Measurements from ENCODE around the gene PIEZO1. TPM values are rescaled to one million over a fixed set of nuclear protein-coding genes. Genes with fewer than 3 reads are reported as not detected.
"Not testable (repeated sequence)": the region's sequence is repeated elsewhere in the genome, so short reads cannot be mapped to it uniquely, and the experiment has no call there.

Gene PIEZO1
- polyA plus RNA-seq, 4 donors: 25.6 to 55.5 (median 32.9) TPM

DNA sequence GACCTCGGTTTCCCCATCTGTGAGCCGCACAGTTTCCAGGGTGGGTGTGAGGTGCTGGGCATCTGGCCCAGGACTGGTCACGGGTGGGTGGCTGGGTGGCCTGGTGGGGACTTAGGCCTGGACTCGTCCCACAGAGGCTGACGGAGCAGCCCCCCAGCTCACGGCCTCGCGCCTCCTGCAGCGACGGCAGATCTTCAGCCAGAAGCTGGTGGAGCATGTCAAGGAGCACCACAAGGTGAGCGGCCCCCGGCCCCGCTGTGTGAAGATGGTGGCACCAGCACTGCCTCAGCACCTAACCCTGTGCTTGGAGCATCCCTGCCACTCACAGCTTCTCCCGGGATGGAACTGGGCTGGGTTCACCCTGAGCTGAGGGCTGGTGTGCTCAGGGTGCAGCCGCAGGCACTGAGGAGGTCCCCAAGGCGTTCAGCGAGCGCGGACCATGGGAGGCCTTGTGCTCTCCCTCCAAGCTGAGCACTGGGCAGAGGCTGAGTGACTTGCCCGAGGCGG lies 20.9 kb upstream of the PIEZO1 start:
- DNase-seq (ENCODE audit: low read depth in 4 of 4, low spot score in 3 of 4): no peak

DNA sequence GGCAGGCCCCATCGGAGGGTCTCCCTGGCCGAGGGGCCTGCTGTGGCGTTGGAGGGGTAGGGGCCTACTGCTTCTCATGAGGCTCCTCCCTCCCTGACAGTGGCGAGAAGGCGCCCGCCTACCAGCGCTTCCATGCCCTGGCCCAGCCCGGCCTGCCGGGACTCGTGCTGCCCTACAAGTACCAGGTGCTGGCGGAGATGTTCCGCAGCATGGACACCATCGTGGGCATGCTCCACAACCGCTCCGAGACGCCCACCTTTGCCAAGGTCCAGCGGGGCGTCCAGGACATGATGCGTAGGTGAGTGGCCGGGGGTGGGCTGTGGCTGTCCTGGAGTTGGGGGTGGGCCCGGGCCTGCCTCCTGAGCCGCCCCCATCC lies 20.3 kb upstream of the PIEZO1 start:
- no peak for DNase-seq (ENCODE audit: low read depth in 4 of 4, low spot score in 3 of 4)

DNA sequence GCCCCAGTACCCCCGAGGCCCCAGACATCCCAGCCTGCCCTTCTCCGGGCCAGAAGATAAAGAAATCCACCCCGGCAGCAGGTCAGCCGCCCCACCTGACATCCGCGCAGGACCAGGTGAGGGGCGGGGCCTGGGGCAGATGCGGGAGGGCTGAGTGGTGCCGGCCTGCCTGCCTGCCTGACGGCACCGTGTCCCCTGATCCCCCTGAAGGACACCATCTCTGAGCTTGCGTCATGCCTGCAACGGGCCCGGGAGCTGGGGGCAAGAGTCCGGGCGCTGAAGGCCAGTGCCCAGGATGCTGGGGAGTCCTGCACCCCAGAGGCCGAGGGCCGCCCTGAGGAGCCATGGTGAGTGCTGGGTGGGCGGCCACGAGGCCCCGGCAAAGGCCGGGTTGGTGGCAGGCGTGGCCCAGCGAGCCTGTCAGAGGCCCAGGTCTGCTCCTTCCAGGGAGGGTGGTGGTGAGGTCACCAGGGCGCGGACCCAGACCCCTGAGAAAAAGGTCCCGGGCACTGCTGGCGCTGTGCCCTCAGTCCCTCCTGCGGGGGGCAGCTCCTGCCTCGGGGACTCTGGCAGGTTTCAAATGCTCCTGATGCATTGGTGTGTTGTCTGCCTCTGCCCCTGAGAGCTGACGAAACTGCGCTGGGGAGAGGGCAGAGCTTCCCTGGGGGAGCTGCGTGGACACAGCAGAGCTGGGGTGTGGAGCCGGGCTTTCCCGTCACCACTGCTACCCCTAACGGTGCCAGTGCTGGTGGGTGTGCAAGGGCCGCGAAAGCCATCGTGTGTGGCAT lies 19.7 kb upstream of the PIEZO1 start:
- DNase-seq (ENCODE audit: low read depth in 4 of 4, low spot score in 3 of 4): no peak

DNA sequence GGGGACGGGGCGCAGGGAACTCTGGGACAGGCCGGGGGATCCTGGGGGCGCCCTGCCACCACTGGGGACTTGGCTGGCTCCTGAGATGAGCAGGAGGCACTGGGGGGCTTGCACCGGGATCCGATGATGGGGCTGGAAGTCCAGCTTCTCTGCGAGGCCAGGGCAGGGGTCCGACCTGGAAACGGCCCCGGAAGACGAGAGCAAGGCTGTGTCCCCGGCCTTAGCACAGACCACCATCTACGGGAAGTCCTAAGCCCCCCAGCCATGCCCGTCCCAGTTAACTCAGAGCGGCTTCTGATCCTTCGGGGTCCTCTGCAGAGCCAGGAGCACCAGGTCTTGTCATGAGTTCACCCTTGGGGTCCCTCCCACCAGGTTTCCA lies 19.1 kb upstream of the PIEZO1 start:
- no peak for DNase-seq (ENCODE audit: low read depth in 4 of 4, low spot score in 3 of 4)

DNA sequence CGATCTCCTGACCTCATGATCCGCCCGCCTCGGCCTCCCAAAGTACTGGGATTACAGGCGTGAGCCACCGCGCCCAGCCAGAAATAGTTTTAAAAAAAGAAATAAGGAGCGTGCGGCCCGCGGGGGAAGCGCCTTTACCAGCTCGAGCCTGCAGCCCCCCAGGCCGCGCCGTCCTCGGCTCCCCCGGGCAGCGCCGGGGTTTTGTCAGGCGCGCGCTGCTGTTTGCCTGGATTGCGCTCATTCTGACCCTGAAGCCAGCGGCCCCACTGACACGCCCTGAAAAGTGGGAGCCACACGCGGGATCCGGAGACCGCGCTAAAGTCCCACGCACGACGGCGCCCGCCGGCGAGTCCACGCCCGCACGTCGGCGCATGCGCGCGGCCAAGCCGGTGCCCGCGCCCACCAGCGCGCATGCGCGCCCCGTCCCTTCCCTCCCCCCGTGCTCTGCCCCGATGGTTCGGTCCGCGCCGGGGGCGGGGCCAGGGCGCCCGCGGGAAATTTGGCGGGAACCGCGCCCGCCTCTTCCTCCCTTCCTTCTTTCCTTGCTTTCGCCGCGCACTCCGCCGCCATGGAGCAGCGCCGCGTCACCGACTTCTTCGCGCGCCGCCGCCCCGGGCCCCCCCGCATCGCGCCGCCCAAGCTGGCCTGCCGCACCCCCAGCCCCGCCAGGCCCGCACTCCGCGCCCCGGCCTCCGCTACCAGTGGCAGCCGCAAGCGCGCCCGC lies 18.4 kb upstream of the PIEZO1 start, which contains the start of gene CDT1:
Gene CDT1 (plus strand): TSS at position 526 of the 724 bp plus-strand sequence. CDS start 43 bp downstream, at position 569.
- peak in 3 of 4 donors; percentile 73 to 78 (median 75) for DNase-seq (ENCODE audit: low read depth in 4 of 4, low spot score in 3 of 4)

DNA sequence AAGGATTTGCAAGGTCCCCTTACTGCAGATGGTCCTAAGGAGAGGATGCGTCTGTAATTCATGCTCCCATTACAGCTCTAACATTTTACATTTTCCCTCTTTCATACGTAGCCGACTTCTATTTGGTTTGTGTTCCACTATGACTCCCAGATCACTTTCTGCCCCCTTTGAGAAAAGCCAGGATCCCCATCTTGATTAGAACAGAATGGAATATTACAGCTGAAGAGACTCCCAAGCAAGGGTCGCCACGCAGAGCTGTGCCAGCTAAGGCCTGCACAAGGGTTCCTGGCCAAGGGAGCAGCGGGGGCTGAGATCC lies 15.2 kb upstream of the PIEZO1 start:
- DNase-seq (ENCODE audit: low read depth in 4 of 4, low spot score in 3 of 4): no peak

DNA sequence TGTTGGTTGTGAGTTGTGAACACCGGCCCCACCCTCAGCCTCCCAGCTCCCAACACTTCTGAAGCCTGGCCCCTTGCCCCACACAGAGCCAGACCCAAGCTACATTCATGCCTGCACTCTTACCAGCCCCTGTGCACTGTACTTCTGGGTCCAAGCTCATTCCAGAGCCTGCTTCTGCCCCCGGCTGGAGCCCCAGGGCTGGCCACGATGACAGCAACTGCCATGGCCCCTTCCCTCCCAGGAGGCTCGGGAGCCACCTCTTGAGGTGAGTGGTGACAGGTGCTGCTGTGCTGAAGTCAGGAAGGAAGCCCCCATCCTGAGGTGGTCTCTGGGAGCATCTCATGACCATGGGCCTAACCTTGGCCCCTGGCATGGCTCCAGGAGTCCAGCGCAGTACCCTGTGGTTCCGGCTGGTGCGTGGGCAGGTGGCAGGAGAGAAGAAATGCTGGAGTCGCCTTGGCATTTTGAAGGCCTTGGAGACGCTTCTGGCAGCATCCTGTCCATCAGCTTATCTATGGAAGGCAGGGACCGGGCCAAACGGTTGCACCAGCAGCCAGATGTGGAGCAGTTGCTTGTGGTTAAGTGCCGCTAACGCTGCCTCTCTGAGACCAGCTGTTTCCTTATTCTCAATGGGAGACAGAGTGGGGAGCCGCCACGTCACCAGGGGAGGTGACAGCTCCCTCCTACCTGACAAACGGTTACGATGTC lies 14.7 kb upstream of the PIEZO1 start:
- DNase-seq (ENCODE audit: low read depth in 4 of 4, low spot score in 3 of 4): no peak

DNA sequence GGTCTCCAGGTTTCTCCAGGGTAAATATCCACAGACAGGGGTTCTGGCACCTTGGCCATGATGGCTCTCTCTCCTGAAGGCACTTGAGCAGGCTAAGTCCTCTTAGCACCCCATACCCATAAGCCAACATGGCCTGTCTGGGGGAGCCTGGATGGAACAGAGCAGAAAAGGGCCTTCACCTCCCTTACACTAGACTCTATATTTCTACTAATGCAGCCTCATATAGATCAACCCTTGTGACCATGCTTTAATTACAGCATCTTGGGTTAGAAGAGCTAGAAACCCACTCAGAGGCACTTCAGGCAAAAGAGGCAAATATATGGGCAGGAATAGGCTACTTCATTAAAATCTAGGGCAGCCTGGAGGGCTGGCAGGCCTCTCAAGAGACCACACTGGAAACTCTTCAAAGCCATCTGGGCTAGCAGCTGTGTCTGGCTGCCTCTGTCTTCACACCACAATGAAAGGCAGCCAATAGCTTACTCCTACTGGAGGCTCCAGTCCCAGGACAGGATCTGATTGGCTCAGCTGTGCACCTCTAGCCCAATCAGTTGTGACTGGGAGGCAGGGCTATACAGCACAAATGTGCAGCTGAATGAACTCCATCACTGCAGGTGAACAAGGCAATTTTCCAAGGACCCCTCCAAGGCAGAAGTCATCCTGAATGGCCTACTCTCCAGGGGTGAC lies 13.9 kb upstream of the PIEZO1 start:
- DNase-seq (ENCODE audit: low read depth in 4 of 4, low spot score in 3 of 4): no peak

DNA sequence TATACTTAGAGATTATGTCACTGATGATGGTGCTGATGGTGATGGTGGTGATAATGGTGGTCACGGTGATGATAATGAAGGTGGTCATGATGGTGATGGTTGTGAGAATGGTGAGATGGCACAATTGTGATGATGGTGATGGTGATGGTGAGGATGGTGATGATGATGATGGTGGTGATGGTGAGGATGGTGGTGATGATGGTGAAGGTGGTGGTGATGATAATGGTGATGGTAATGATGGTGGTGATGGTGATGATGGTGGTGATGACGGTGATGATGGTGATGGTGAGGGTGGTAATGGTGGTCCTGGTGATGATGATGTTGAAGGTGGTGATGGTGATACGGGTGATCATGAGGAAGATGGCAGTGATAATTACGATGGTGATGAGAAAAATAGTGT lies 13.1 kb upstream of the PIEZO1 start:
- DNase-seq (ENCODE audit: low read depth in 4 of 4, low spot score in 3 of 4): no peak

DNA sequence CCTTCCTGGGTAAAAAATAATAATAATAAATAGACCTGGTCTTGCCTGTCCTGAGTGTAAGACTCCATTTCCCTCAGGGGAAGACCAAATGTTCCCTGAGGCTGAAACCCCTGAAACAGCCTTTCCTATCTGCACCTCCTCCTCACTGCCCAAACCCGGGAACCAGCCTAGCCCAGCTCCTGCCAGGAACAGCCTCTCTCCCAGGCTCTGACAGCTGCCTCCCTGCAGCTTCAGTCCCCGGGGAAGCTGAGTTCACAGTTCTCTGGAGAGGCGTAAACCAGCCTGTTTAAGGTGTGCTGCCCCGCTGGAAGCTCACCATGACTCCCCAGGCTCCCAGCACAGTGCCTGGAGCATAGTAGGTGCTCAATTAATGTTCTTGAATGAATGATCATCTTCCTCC lies 11.3 kb upstream of the PIEZO1 start:
- DNase-seq (ENCODE audit: low read depth in 4 of 4, low spot score in 3 of 4): no peak

DNA sequence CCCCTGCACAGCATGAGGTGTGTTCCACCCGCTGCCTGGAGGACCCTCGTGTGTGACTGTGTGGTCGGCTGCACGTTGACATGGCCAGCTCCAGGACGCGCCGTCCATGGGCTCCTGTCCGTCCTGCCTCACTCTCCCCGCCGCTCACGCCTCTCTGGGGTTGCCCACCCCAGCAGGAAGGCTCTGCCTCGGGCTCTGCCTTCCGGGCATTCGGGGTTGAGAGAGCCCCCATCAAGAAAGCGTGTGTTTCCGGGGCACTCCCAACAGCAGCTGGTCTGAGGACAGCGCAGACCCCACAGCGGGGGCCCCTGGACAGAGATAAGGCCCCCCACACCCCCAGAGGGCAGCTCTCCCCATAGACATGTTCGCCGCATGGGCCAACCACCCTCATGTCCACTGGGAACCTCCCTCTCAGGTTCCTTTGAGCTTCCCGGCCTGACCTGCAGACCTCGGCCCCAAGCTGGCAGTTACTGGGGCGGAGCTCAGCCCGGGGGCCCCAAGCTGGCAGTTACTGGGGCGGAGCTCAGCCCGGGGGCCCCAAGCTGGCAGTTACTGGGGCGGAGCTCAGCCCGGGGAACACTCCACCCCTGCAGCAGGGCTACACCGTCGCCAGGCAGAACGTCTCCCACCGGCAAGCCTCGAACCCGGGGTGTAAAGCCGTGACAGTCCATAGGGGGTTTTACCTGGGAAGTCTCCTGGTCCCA lies 8.4 kb upstream of the PIEZO1 start:
- no peak for DNase-seq (ENCODE audit: low read depth in 4 of 4, low spot score in 3 of 4)

DNA sequence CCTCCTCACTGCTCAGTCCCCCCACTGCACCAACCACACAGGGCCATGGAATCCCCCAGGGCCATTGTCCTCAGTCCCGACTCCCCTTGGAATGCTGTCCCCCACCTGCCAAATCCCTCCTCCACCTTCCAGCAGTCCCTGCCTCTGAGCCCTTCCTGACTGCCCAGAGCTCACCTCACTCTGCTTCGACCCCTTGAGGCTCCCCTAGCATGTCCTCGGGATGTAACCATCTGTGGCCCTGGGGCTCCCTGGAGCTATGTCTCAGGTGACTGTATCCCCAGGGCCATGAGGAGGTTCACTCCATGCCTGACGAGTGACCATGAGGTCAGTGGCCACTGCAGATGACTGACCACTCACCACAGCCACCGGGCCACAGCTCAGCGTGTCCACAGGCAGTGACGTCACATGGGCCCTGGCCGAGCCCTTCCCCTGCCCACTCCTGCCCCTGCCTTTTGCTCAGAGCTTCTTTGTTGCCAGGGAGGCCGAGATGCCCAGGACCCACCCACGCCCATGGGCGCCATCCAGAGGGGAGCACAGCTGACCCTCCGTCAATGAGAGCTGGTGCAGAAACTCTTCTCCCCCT lies 7.7 kb upstream of the PIEZO1 start:
- DNase-seq (ENCODE audit: low read depth in 4 of 4, low spot score in 3 of 4): no peak

DNA sequence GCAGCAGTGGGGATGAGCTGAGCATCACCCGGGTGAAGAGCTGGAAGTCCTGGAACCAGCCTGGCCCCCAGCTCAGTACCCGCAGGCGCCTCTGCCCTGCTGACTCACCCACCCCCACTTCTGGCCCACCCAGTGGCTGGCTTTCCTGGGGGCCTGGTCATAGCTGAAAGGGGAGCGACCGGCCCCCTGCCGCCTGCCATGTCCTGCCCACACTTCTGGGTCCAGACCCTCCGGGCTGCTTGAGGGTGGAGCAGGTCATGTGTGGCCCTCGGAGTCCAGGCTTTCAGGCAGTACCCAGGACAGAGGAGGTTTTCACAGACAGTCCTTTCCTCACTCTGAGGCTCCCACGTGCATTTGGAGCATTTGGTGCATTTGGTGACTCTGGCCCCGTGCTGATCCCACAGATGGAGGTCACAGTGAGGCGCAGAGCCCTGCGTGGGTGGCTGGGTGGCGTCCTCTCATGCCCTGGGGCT lies 7.1 kb upstream of the PIEZO1 start:
- DNase-seq (ENCODE audit: low read depth in 4 of 4, low spot score in 3 of 4): no peak

DNA sequence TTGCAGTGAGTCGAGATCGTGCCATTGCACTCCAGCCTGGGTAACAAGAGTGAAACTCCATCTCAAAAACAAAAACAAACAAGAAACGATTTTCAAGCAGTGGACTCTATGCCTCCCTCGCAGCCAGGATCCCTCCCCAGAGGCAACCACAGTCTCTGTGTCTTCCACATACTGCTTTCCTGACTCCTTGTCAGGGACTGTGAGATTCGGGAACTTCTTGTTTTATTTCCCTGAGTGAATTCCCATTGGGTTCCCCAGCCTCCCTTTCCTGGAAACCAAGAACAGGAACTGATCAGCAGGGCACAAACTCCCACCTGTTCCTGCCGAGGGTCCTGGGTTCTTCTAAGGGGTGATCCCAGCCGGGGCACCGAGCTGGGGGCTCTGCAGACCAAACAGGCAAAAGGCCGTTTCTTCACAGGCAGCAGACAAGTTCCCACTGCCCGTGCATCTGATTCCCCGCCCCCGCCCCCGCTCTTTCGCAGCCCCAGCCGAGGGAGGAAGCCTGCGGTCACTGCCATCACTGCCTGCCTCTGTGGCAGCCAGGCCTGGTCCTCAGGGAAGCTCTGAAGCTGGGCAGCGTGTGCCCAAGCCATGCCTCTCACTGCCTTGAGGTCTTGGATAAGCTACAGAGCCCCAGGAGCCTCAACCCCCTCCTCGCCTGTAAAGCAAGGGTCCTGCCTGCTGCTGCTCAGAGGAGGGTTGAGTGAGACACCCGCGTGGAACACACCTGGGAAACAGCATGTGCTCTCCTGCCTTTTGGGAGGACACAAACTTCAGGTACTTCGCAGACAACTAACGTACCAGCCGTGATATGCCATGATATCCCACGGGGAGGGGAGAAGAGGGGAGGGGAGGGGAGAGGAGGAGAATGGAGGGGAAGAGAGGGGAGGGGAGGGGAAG lies 5.5 kb upstream of the PIEZO1 start:
- no peak for DNase-seq (ENCODE audit: low read depth in 4 of 4, low spot score in 3 of 4)

DNA sequence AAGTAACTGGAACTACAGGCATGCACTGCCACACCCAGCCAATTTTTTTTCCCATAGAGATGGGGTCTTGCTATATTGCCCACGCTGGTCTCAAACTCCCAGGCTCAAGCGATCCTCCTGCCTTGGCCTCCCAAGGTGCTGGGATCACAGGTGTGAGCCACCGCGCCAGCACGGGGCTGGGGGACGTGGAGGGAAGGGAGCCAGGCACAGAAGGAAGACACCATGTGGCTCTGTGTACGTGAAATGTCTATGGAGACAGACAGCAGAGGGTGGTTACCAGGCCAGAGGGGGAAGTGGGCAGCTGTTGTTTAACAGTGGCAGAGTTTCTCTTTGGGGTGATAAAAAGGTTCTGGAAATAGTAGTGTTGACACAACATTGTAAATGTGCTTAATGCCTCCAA lies 4.6 kb upstream of the PIEZO1 start:
- no peak for DNase-seq (ENCODE audit: low read depth in 4 of 4, low spot score in 3 of 4)

DNA sequence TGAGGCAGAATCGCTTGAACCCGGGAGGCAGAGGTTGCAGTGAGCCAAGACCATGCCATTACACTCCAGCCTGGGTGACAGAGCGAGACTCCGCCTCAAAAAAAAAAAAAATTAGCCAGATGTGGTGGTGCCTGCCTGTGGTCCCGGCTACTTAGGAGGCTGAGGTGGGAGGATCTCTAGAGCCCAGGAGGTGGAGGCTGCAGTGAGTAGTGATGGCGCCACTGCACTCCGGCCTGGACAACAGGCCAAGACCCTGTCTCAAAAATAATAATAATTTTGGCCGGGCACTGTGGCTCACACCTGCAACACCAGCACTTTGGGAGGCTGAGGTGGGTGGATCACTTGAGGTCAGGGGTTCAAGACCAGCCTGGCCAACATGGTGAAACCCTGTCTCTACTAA lies 3.7 kb upstream of the PIEZO1 start:
- DNase-seq (ENCODE audit: low read depth in 4 of 4, low spot score in 3 of 4): not testable (repeated sequence)

DNA sequence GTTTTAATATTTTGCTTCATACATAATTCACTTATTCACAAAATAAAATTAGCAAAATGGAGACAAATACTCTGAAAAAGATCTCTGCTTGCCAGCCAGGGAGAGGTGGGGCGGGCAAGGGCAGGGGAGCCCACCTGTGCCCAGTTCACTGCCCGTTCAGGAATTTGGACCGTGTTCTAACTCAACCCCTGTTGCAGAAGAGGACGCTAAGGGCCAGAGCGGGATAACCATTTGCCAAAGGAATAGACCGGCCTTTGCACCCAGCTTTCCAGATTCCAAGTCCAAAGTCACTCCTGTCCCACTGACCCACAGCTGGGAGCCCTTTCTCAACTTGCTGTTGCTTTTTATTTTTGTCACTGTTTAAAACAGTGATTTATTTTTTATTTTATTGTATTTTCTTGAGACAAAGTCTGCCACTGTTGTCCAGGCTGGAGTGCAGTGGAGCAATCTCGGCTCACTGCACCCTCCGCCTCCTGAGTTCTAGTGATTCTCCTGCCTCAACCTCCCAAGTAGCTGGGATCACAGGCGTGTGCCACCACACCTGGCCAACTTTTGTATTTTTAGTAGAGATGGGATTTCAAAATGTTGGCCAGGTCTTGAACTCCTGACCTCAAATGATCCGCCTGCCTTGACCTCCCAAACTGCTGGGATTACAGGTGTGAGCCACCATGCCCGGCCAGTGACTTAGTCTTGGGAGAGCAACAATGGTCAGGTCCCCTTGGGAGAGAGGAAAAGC lies 2.7 kb upstream of the PIEZO1 start:
- no peak for DNase-seq (ENCODE audit: low read depth in 4 of 4, low spot score in 3 of 4)

DNA sequence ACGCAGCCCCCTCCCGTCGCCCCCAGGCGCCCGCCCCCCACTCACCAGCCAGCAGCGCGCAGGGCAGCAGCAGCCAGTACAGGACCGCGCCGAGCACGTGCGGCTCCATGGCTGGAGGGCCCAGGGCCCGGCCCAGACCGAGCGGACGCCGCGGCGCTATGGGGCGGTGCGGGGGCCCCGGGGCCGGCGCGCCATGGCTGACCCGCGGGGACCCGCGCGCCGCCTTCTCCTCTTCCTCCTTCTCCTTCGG lies 239 bp downstream of the PIEZO1 start:
- no peak for DNase-seq (ENCODE audit: low read depth in 4 of 4, low spot score in 3 of 4)

All from right renal pelvis (tissue), 4 donors.